HUES64 (cell line): ENCODE measurements around the gene C2CD4C.

Source experiments
- H3K27ac ChIP-seq: 2 replicates; pipeline ENCODE4 v1.7.0; 2013; ENCODE audit warnings: low read depth, low read length, inconsistent platforms
- H3K27me3 ChIP-seq: 2 replicates; pipeline ENCODE4 v1.6.1; 2013; ENCODE audit warnings: mild to moderate bottlenecking, low read length; ENCODE audit not compliant: insufficient read depth
- H3K36me3 ChIP-seq: 2 replicates; pipeline ENCODE4 v1.6.1; 2013; ENCODE audit warnings: mild to moderate bottlenecking, low read length; ENCODE audit not compliant: insufficient read depth
- H3K4me1 ChIP-seq: 2 replicates; pipeline ENCODE4 v1.6.1; 2013; ENCODE audit warnings: mild to moderate bottlenecking, low read length, moderate library complexity; ENCODE audit not compliant: insufficient read depth
- H3K4me3 ChIP-seq: 2 replicates; pipeline ENCODE4 v1.5.1; 2013; ENCODE audit warnings: mild to moderate bottlenecking, low read length, moderate library complexity
- H3K9ac ChIP-seq: 2 replicates; pipeline ENCODE4 v1.6.1; 2013; ENCODE audit warnings: mild to moderate bottlenecking, low read depth, low read length
- H3K9me3 ChIP-seq: 2 replicates; pipeline ENCODE4 v1.6.1; 2013; ENCODE audit warnings: low read depth, low read length; ENCODE audit not compliant: insufficient read depth
- WGBS: fragments of 150-250, 120-280 bp; methylation state at CpG from one replicate; pipeline ENCODE4 v1.1.7; 2013; ENCODE audit warnings: missing lambda C conversion rate; 5-methylcytosine and 5-hydroxymethylcytosine counted together

The C2CD4C gene

GRCh38 chr19:449916-450315 lies 41.0 kb upstream of the C2CD4C start:
- WGBS: 93% methylated on average over 20 of the region's 20 CpGs
- H3K27me3 ChIP-seq: no peaks in the 10 kb centered on the region
- H3K4me1 ChIP-seq: no peaks in the 10 kb centered on the region
- H3K36me3 ChIP-seq: no peaks in the 10 kb centered on the region
- peaks cover 5% of the 10 kb centered on the region for H3K9me3 ChIP-seq
- H3K4me3 ChIP-seq: no peak overlapping the region
- H3K9ac ChIP-seq: no peak overlapping the region
- no peak overlapping the region for H3K27ac ChIP-seq

DNA sequence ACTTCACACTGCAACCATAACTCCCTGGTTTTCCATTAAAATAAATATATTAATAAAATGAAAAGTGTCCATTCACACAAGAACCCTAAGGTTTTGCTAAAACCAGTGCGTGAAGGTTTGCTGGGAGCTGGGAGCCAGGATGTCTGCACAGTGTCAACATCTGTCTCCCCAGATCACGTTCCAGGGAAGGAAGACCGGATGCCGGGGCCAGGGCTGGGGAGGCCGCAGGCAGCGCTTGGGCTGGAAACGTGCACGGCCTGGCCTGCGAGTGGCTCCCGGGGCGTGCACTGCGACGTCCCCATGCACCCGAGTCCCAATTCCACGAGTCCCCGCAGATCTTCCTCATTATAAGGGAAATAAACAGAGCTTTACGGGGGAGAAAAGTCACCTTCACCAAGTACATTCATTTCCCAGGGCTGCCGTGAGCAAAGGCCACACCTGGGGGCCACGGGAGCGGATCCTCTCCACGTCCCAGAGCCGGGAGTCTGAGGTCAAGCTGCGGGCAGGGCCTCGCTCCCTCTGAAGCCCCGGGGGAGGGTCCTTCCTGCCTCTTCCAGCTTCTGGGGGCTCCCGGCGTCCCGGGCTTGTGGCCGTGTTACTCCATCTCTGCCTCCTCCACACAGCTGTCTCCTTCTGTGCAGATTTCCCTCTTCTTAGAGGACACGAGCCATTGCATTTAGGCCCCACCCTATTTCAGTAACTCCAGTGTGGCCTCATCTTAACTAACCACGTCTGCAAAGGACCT lies 39.0 kb upstream of the C2CD4C start:
- Histone ChIP-seq H3K27me3 (no peaks in the 10 kb centered on the region), H3K36me3 (no peaks in the 10 kb centered on the region), H3K9ac (no peak overlapping the region), H3K4me1 (no peaks in the 10 kb centered on the region), H3K27ac (no peak overlapping the region), H3K4me3 (no peak overlapping the region), H3K9me3 (peaks cover 5% of the 10 kb centered on the region)
- WGBS: 92% methylated on average over 31 of the region's 31 CpGs

GRCh38 chr19:447064-447426 lies 38.1 kb upstream of the C2CD4C start:
- H3K36me3 ChIP-seq: no peaks in the 10 kb centered on the region
- H3K9ac ChIP-seq: no peak overlapping the region
- WGBS: 93% methylated on average over 24 of the region's 24 CpGs

GRCh38 chr19:444677-445210 lies 35.8 kb upstream of the C2CD4C start:
- H3K4me1 ChIP-seq: no peaks in the 10 kb centered on the region
- 94% methylated on average over 26 of the region's 26 CpGs for WGBS
- H3K36me3 ChIP-seq: no peaks in the 10 kb centered on the region
- H3K4me3 ChIP-seq: no peak overlapping the region
- H3K9ac ChIP-seq: no peak overlapping the region
- H3K9me3 ChIP-seq: no peaks in the 10 kb centered on the region
- H3K27ac ChIP-seq: no peak overlapping the region
- no peaks in the 10 kb centered on the region for H3K27me3 ChIP-seq

More at GRCh38 chr19:447064-447426, 38.1 kb upstream of the C2CD4C start:
- H3K4me3 ChIP-seq: no peak overlapping the region
- no peak overlapping the region for H3K27ac ChIP-seq
- no peaks in the 10 kb centered on the region for H3K27me3 ChIP-seq
- peaks cover 5% of the 10 kb centered on the region for H3K9me3 ChIP-seq
- no peaks in the 10 kb centered on the region for H3K4me1 ChIP-seq

DNA sequence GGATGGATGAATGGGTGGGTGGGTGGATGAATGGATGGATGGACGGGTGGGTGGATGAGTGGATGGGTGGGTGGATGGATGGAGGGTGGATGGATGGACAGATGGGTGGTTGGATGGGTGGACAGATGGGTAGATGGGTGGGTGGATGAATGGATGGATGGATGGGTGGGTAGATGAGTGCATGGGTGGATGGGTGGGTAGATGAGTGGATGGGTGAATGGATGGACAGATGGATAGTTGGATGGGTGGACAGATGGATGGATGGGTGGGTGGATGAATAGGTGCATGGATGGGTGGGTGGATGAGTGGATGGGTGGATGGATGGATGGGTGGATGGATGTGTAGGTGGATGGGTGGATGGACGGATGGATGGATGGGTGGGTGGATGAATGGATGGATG lies 34.1 kb upstream of the C2CD4C start:
- 89% methylated on average over 2 of the region's 2 CpGs for WGBS
- no peak overlapping the region for H3K27ac ChIP-seq
- H3K4me3 ChIP-seq: no peak overlapping the region
- H3K4me1 ChIP-seq: no peaks in the 10 kb centered on the region
- no peaks in the 10 kb centered on the region for H3K9me3 ChIP-seq
- no peaks in the 10 kb centered on the region for H3K36me3 ChIP-seq
- no peak overlapping the region for H3K9ac ChIP-seq
- H3K27me3 ChIP-seq: no peaks in the 10 kb centered on the region

- H3K27ac ChIP-seq: no peak overlapping the region
- H3K4me3 ChIP-seq: no peak overlapping the region
- H3K27me3 ChIP-seq: no peaks in the 10 kb centered on the region
- WGBS: 94% methylated on average over 2 of the region's 2 CpGs
- no peaks in the 10 kb centered on the region for H3K4me1 ChIP-seq
- H3K9ac ChIP-seq: no peak overlapping the region
- H3K9me3 ChIP-seq: no peaks in the 10 kb centered on the region
- no peaks in the 10 kb centered on the region for H3K36me3 ChIP-seq
Measured at GRCh38 chr19:442085-442484, 33.1 kb upstream of the C2CD4C start.

DNA sequence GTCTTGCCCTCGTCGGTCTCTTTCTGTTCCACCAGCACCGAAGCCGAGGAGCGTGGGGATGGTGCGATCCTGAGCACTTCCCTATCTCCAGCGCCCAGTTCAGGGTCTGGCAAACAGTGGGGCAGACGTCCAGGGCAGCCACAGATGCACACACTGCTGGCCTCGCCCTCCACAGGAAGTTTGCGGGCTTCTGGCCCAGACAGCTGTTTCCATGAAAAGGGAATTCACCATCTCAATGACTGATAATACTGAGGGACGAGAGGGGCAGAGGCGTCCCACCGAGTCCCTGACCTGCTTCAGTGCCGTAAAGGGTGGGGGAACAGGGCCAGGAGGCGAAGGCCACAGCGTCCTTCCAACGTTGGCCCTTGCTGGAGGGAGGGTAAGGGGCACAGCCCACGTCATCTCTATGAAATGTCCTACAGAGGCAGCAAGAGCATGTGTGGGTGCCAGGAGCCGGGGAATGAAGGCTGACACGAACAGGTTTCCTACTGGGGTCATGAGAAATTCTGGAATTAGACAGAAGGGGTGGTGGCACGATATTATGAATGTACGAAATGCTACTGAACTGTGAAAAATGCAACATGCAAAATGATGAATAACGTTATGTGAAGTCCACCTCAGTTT lies 32.4 kb upstream of the C2CD4C start:
- H3K4me1 ChIP-seq: no peaks in the 10 kb centered on the region
- H3K27me3 ChIP-seq: no peaks in the 10 kb centered on the region

GRCh38 chr19:440391-441212 lies 31.7 kb upstream of the C2CD4C start:
- Histone ChIP-seq H3K27me3 (no peaks in the 10 kb centered on the region), H3K9ac (no peak overlapping the region), H3K4me1 (no peaks in the 10 kb centered on the region), H3K9me3 (no peaks in the 10 kb centered on the region), H3K36me3 (no peaks in the 10 kb centered on the region), H3K27ac (no peak overlapping the region), H3K4me3 (no peak overlapping the region)
- WGBS: 90% methylated on average over 48 of the region's 48 CpGs

More for the DNA sequence above, 32.4 kb upstream of the C2CD4C start:
- Histone ChIP-seq H3K27ac (no peak overlapping the region), H3K9ac (no peak overlapping the region), H3K36me3 (no peaks in the 10 kb centered on the region), H3K9me3 (no peaks in the 10 kb centered on the region), H3K4me3 (no peak overlapping the region)
- 78% methylated on average over 23 of the region's 23 CpGs for WGBS

DNA sequence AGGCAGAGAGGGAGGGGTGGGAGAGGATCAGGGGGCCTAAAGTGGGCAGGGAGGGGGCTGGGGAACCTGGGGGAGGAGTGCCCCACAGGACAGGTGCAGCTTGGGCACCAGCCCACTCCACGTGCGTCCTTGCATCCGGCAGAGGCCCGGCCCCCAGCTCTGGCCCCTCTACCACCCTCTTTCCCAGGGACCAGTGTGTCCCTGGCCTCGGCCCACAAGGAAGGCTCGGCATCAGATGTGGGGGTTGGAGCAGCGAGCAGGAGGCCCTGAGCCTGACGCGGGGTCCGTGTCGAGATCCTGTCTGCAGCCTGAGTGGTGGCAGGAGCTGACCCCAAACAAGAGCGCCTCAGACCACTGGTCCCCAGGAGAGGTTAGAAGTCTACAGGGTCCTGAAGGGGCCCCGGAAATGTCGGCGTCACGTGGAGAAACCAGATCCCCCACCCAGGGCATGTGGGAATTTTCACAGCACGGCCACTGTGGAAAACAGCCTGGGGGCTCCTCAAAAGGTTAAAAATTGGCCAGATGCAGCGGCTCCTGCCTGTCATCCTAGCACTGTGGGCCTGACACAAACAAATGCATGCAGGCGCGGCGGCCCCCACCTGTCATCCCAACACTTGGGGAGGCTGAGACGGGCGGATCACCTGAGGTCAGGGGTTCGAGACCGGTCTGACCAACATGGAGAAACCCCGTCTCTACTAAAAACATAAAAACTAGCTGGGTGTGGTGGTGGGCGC lies 30.4 kb upstream of the C2CD4C start:
- Histone ChIP-seq H3K9ac (no peak overlapping the region), H3K4me3 (no peak overlapping the region), H3K9me3 (no peaks in the 10 kb centered on the region), H3K27ac (no peak overlapping the region), H3K36me3 (peaks cover 1% of the 10 kb centered on the region), H3K27me3 (no peaks in the 10 kb centered on the region), H3K4me1 (no peaks in the 10 kb centered on the region)
- WGBS: 86% methylated on average over 27 of the region's 27 CpGs

DNA sequence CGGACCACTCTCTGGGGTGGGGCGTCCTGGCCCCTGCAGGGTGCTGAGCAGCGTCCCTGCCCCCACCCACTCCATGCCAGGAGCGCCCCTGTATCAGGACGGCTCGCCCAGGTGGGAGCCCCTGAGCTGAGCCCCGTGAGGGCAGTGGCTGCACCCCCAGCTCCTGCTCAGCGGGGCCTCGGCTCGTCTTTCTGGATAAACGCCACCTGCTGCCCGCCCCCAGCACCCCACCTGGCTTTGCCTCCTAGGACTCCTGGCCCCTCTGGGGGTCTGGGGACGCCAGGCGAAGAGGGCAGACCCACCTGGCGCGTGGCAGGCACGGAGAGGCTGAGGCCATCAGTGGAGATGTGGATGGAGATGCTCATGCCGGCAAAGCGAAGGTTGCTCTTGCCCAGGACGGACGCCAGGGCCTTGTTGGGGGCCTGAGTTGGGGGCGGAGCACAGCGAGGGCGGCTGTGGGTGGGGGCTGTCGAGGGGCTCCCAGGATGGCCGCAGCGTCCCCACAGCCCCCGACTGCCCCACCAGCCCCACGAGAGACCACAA lies 29.5 kb upstream of the C2CD4C start:
- Histone ChIP-seq H3K4me3 (no peak overlapping the region), H3K36me3 (peaks cover 5% of the 10 kb centered on the region), H3K9ac (no peak overlapping the region), H3K27ac (no peak overlapping the region), H3K9me3 (peaks cover 4% of the 10 kb centered on the region; the same call in 1 of the 2 replicates), H3K4me1 (no peaks in the 10 kb centered on the region), H3K27me3 (no peaks in the 10 kb centered on the region)
- WGBS: 83% methylated on average over 27 of the region's 29 CpGs
